ENCODE data around the gene ANTXRL. TPM values are rescaled to one million over a fixed set of nuclear protein-coding genes. Genes with fewer than 3 reads are reported as not detected.

Gene ANTXRL
- total RNA-seq, 1 experiment from 2014 or later: 0.26 TPM

GRCh38 chr10:46317889-46318288, 31.1 kb downstream of the ANTXRL start:
- no peaks in the 10 kb centered on the region for H3K79me2 ChIP-seq (ENCODE audit: low read depth)
- H2AFZ ChIP-seq: no peak overlapping the region
- H3K4me1 ChIP-seq (replicated peaks; ENCODE audit: insufficient read depth): peaks cover 59% of the 10 kb centered on the region
- H3K27ac ChIP-seq: no peak overlapping the region
- BruUV-seq (replicated peaks): no TSS peak
- H3K4me3 ChIP-seq: no peak overlapping the region
- peaks cover 23% of the 10 kb centered on the region for H3F3A ChIP-seq (ENCODE audit: insufficient read depth, low read depth)
- ChIA-PET POLR2A (ENCODE audit: unreplicated experiment) (no interaction called here), CTCF (no interaction called here)
- no peak overlapping the region for H3K4me2 ChIP-seq
- H4K20me1 ChIP-seq (ENCODE audit: insufficient read depth): no peaks in the 10 kb centered on the region
- no peak for DNase-seq
- no peaks in the 10 kb centered on the region for H3K9me3 ChIP-seq (ENCODE audit: insufficient read depth, low read depth)
- intact Hi-C loops (cut with micrococcal nuclease; ENCODE audit: unreplicated experiment): no loop called here
- TF ChIP-seq EZH2 (IDR thresholded peaks at IDR 0.05; ENCODE audit: low read depth): no peak
- no peak for TF ChIP-seq CTCF (conservative IDR thresholded peaks at IDR 0.05)
- H3K9me2 ChIP-seq (ENCODE audit: insufficient read depth): no peaks in the 10 kb centered on the region
- no peaks in the 10 kb centered on the region for H3K27me3 ChIP-seq (ENCODE audit: insufficient read depth, low read depth)
- H3K36me3 ChIP-seq (ENCODE audit: low read depth): no peaks in the 10 kb centered on the region

- Histone ChIP-seq H2AFZ (no peak overlapping the region), H3K4me2 (no peak overlapping the region), H3K36me3 (ENCODE audit: low read depth) (no peaks in the 10 kb centered on the region), H3K4me1 (replicated peaks; ENCODE audit: insufficient read depth) (peaks cover 50% of the 10 kb centered on the region), H4K20me1 (ENCODE audit: insufficient read depth) (no peaks in the 10 kb centered on the region), H3K27ac (no peak overlapping the region), H3F3A (ENCODE audit: insufficient read depth, low read depth) (peaks cover 23% of the 10 kb centered on the region), H3K9me3 (ENCODE audit: insufficient read depth, low read depth) (no peaks in the 10 kb centered on the region), H3K4me3 (no peak overlapping the region), H3K27me3 (ENCODE audit: insufficient read depth, low read depth) (no peaks in the 10 kb centered on the region), H3K9me2 (ENCODE audit: insufficient read depth) (no peaks in the 10 kb centered on the region), H3K79me2 (ENCODE audit: low read depth) (no peaks in the 10 kb centered on the region)
- BruUV-seq (replicated peaks): no TSS peak
- intact Hi-C loops (cut with micrococcal nuclease; ENCODE audit: unreplicated experiment): no loop called here
- no peak for TF ChIP-seq CTCF (conservative IDR thresholded peaks at IDR 0.05)
- no peak for TF ChIP-seq EZH2 (IDR thresholded peaks at IDR 0.05; ENCODE audit: low read depth)
- DNase-seq: no peak
- ChIA-PET CTCF (no interaction called here), POLR2A (ENCODE audit: unreplicated experiment) (no interaction called here)
Measured at GRCh38 chr10:46318799-46319198, 32.0 kb downstream of the ANTXRL start.

- intact Hi-C loops (cut with micrococcal nuclease; ENCODE audit: unreplicated experiment): no loop called here
- CTCF ChIA-PET: no interaction called here
- no TSS peak for BruUV-seq (replicated peaks)
- Histone ChIP-seq H3K9me2 (ENCODE audit: insufficient read depth) (no peaks in the 10 kb centered on the region), H3K4me3 (no peak overlapping the region), H3K4me2 (no peak overlapping the region), H3K79me2 (ENCODE audit: low read depth) (no peaks in the 10 kb centered on the region), H3K27ac (no peak overlapping the region), H3F3A (ENCODE audit: insufficient read depth, low read depth) (peaks cover 23% of the 10 kb centered on the region), H2AFZ (no peak overlapping the region), H3K4me1 (replicated peaks; ENCODE audit: insufficient read depth) (peaks cover 44% of the 10 kb centered on the region), H3K9me3 (ENCODE audit: insufficient read depth, low read depth) (no peaks in the 10 kb centered on the region), H3K27me3 (ENCODE audit: insufficient read depth, low read depth) (no peaks in the 10 kb centered on the region), H4K20me1 (ENCODE audit: insufficient read depth) (no peaks in the 10 kb centered on the region), H3K36me3 (ENCODE audit: low read depth) (no peaks in the 10 kb centered on the region)
- no peak for DNase-seq
- no peak for TF ChIP-seq CTCF (conservative IDR thresholded peaks at IDR 0.05)
- TF ChIP-seq EZH2 (IDR thresholded peaks at IDR 0.05; ENCODE audit: low read depth): no peak
- POLR2A ChIA-PET (ENCODE audit: unreplicated experiment): no interaction called here
Measured at GRCh38 chr10:46319389-46319788, 32.6 kb downstream of the ANTXRL start.
